Endothelial cell of umbilical vein (primary cell): ENCODE results near the gene GYPC. TPM values are rescaled to one million over a fixed set of nuclear protein-coding genes. Genes with fewer than 3 reads are reported as not detected.

Experiments
- BruUV-seq: library from RNA; stranded (reverse); fragments of 400-500 nt; replicated peaks from 2 replicates; lab custom pipeline; 2021; lab: Mats Ljungman, UMichigan
- CTCF ChIA-PET: fragments of 300-600, 350-600 bp; sonication (Branson Sonifier 250); formaldehyde crosslinking; loops from one replicate; lab custom pipeline; 2021; ENCODE audit warnings: antibody characterized with exemption, inconsistent platforms; lab: Charles Lee
- POLR2A ChIA-PET: fragments of 300-600, 350-600 bp; sonication (Branson Sonifier 250); formaldehyde crosslinking; loops from one replicate; lab custom pipeline; 2021; ENCODE audit warnings: antibody characterized with exemption, inconsistent platforms; lab: Charles Lee
- DNase-seq: peaks from one replicate; pipeline ENCODE4 v3.0.0-alpha.2; 2011; ENCODE audit warnings: low read depth, low spot score
- FAIRE-seq: peaks from 2 replicates; lab custom pipeline; 2011; peaks lifted over from hg19 to GRCh38; lab: Jason Lieb, UNC
- H2AFZ ChIP-seq: 2 replicates; pipeline ENCODE4 v1.6.0; 2012; ENCODE audit warnings: low read depth, low read length, control low read depth, inconsistent platforms
- H3K27ac ChIP-seq: 2 replicates; pipeline ENCODE4 v1.5.1; 2011; ENCODE audit warnings: low read depth, mild to moderate bottlenecking, control low read depth, low read length, moderate library complexity; ENCODE audit not compliant: insufficient read depth
- H3K27me3 ChIP-seq, 2 experiments: 2 replicates each; pipeline versions ENCODE4 v1.6.0 to v1.6.1; 2011; ENCODE audit warnings: low read length in 2 of 2, mixed read lengths in 1 of 2; ENCODE audit not compliant: control insufficient read depth in 2 of 2, insufficient read depth in 2 of 2
- H3K36me3 ChIP-seq, 2 experiments: 2 replicates in 1 of 2; 3 replicates in 1 of 2; pipeline ENCODE4 v1.5.1; 2011; ENCODE audit warnings: low read length in 2 of 2, mild to moderate bottlenecking in 1 of 2, moderate library complexity in 1 of 2; ENCODE audit not compliant: control insufficient read depth in 2 of 2, insufficient read depth in 2 of 2; ENCODE audit errors: extremely low read depth in 1 of 2
- H3K4me1 ChIP-seq: 3 replicates; pipeline ENCODE4 v1.5.1; 2011; ENCODE audit warnings: mild to moderate bottlenecking, low read length; ENCODE audit not compliant: control insufficient read depth, insufficient read depth; ENCODE audit errors: extremely low read depth
- H3K4me2 ChIP-seq: 2 replicates; pipeline ENCODE4 v1.6.1; 2011; ENCODE audit warnings: low read length, control low read depth, mixed read lengths; ENCODE audit not compliant: insufficient read depth
- H3K4me3 ChIP-seq, 3 experiments: fragments of 200-600 bp in 1 of 3; sonication (generic), shearing (Covaris generic) in 1 of 3; replicated peaks in 1 of 3; 2 replicates each; pipeline ENCODE4 v1.5.1; 2011 to 2016; ENCODE audit warnings: control low read depth in 3 of 3, low read length in 3 of 3, mild to moderate bottlenecking in 2 of 3, inconsistent platforms in 1 of 3, low read depth in 1 of 3, moderate library complexity in 1 of 3; ENCODE audit not compliant: insufficient read depth in 1 of 3
- H3K79me2 ChIP-seq: 2 replicates; pipeline ENCODE4 v1.6.0; 2012; ENCODE audit warnings: low read length, inconsistent platforms; ENCODE audit not compliant: control insufficient read depth, insufficient read depth
- H3K9ac ChIP-seq: replicated peaks from 2 replicates; pipeline ENCODE3; 2011; ENCODE audit warnings: low read length, control low read depth; ENCODE audit not compliant: insufficient read depth; ENCODE audit errors: extremely low read depth
- H3K9me1 ChIP-seq: replicated peaks from 3 replicates; pipeline ENCODE4 v1.6.0; 2011; ENCODE audit warnings: mild to moderate bottlenecking, low read length; ENCODE audit not compliant: control insufficient read depth, insufficient read depth; ENCODE audit errors: extremely low read depth
- H3K9me3 ChIP-seq: replicated peaks from 2 replicates; pipeline ENCODE4 v1.5.1; 2012; ENCODE audit warnings: low read length, inconsistent platforms; ENCODE audit not compliant: control insufficient read depth, insufficient read depth
- H4K20me1 ChIP-seq: replicated peaks from 2 replicates; pipeline ENCODE3; 2011; ENCODE audit warnings: mild to moderate bottlenecking, low read length; ENCODE audit not compliant: control insufficient read depth, insufficient read depth; ENCODE audit errors: extremely low read depth
- EZH2 ChIP-seq: IDR thresholded peaks from 2 replicates; pipeline ENCODE4 v1.6.1; 2012; ENCODE audit warnings: borderline replicate concordance, low read depth, mild to moderate bottlenecking, moderate library complexity, low read length, inconsistent platforms; ENCODE audit not compliant: severe bottlenecking
- FOS ChIP-seq: IDR thresholded peaks from 2 replicates; pipeline ENCODE4 v1.6.1; 2011; ENCODE audit warnings: mild to moderate bottlenecking, low read length, moderate library complexity, borderline replicate concordance; ENCODE audit not compliant: insufficient read depth
- JUN ChIP-seq: IDR thresholded peaks from 2 replicates; pipeline ENCODE4 v1.6.1; 2011; ENCODE audit warnings: borderline replicate concordance, low read depth; ENCODE audit not compliant: insufficient read length, insufficient read depth
- MYC ChIP-seq: IDR thresholded peaks from one replicate; pipeline ENCODE4 v1.6.1; 2011; ENCODE audit warnings: mild to moderate bottlenecking, low read depth, low read length
- POLR2A ChIP-seq: IDR thresholded peaks from 2 replicates; pipeline ENCODE4 v1.6.1; 2012; ENCODE audit warnings: low read depth, mild to moderate bottlenecking, control low read depth, low read length
- POLR2AphosphoS5 ChIP-seq: IDR thresholded peaks from 2 replicates; pipeline ENCODE4 v1.6.1; 2012; ENCODE audit warnings: low read depth, mild to moderate bottlenecking, control low read depth, low read length, moderate library complexity; ENCODE audit not compliant: insufficient read depth
- dilution Hi-C: fragments of 300-500 bp; cut with MboI; formaldehyde crosslinking; loops from one replicate; pipeline ENCODE4 v1.15.0; 2019; ENCODE audit warnings: low sequenced_read_pairs; ENCODE audit not compliant: extremely low pct_ligation_motif_present
- intact Hi-C: fragments of 100-400 bp; cut with micrococcal nuclease; formaldehyde crosslinking; loops from one replicate; pipeline ENCODE4 v1.10.0; 2022
- polyA plus RNA-seq, 4 experiments: library from polyadenylated mRNA; depleted of rRNA in 3 of 4; stranded (reverse) in 3 of 4; unstranded in 1 of 4; fragments of >200 nt; gene quantifications; 2 replicates each; pipeline versions ENCODE4 v1.2.1 to v1.2.3, GENCODE V29; 2011 to 2012; ENCODE audit warnings: missing spikeins in 1 of 4
- total RNA-seq: library from RNA; stranded (reverse); gene quantifications from 2 replicates; pipeline ENCODE4 v1.2.3, GENCODE V29; 2021
- TF ChIP-seq, protein P1 (sequence below), 2 donors: IDR thresholded peaks; 1 replicate in 1 of 2; 2 replicates in 1 of 2; pipeline ENCODE4 v1.5.1; 2011; ENCODE audit warnings: low read length in 2 of 2, mild to moderate bottlenecking in 2 of 2, moderate library complexity in 2 of 2, control low read depth in 1 of 2, inconsistent platforms in 1 of 2, low read depth in 1 of 2; ENCODE audit not compliant: insufficient read depth in 1 of 2; ENCODE audit errors: extremely low read depth in 1 of 2
- TF ChIP-seq, protein P2 (sequence below): IDR thresholded peaks from 2 replicates; pipeline ENCODE4 v1.6.1; 2011; ENCODE audit not compliant: insufficient read depth, insufficient read length

GYPC gene
- total and polyA plus RNA-seq, 2 donors (not counting 3 experiments of a cell fraction or from before 2014, with no cell fraction given), result 3.5 to 13.3 TPM

DNA sequence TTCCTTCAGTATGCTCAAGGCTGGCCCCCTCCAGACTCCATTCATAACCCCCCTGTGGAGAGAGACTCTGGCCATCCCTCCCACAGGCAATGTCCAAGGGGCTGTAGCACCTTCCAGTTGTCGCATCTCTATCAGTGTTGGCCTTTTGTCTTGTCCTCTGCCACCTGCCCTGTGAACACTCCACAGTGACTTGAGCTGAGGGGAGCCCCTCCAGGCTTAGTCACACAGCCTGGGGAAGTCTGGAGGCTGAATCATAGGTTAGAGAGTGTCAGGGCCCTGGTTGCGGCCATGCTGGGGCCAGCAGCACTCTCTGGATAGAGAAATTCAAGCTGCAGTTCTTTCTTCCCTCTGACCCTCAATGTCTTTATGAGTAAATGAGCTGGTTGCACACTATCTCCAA is 64.7 kb downstream of the GYPC start:
- no peak overlapping the region for H3K27ac ChIP-seq
- H3K4me3 ChIP-seq, result no peak overlapping the region
- no peaks in the 10 kb centered on the region for H3K9me1 ChIP-seq
- no peaks in the 10 kb centered on the region for H3K4me1 ChIP-seq
- no peaks in the 10 kb centered on the region for H3K27me3 ChIP-seq
- BruUV-seq, result no TSS peak
- no peak overlapping the region for H3K9ac ChIP-seq
- ChIA-PET POLR2A (no interaction called here), CTCF (no interaction called here)
- FAIRE-seq (no peak), DNase-seq (no peak)
- dilution Hi-C loops (no loop called here), intact Hi-C loops (no loop called here)
- H3K9me3 ChIP-seq, result no peaks in the 10 kb centered on the region
- H3K79me2 ChIP-seq, result no peaks in the 10 kb centered on the region
- H2AFZ ChIP-seq, result no peak overlapping the region
- no peak overlapping the region for H3K4me2 ChIP-seq
- no peaks in the 10 kb centered on the region for H4K20me1 ChIP-seq
- H3K36me3 ChIP-seq, result no peaks in the 10 kb centered on the region
- TF ChIP-seq MYC (no peak), FOS (no peak), POLR2AphosphoS5 (no peak), EZH2 (no peak), JUN (no peak), POLR2A (no peak)
- TF ChIP-seq, protein P1, sequence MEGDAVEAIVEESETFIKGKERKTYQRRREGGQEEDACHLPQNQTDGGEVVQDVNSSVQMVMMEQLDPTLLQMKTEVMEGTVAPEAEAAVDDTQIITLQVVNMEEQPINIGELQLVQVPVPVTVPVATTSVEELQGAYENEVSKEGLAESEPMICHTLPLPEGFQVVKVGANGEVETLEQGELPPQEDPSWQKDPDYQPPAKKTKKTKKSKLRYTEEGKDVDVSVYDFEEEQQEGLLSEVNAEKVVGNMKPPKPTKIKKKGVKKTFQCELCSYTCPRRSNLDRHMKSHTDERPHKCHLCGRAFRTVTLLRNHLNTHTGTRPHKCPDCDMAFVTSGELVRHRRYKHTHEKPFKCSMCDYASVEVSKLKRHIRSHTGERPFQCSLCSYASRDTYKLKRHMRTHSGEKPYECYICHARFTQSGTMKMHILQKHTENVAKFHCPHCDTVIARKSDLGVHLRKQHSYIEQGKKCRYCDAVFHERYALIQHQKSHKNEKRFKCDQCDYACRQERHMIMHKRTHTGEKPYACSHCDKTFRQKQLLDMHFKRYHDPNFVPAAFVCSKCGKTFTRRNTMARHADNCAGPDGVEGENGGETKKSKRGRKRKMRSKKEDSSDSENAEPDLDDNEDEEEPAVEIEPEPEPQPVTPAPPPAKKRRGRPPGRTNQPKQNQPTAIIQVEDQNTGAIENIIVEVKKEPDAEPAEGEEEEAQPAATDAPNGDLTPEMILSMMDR (IDR thresholded peaks at IDR 0.05; ENCODE audit: extremely low read depth in 1 of 2, insufficient read depth in 1 of 2, low read depth in 1 of 2, low read length in 2 of 2), result no peak

DNA sequence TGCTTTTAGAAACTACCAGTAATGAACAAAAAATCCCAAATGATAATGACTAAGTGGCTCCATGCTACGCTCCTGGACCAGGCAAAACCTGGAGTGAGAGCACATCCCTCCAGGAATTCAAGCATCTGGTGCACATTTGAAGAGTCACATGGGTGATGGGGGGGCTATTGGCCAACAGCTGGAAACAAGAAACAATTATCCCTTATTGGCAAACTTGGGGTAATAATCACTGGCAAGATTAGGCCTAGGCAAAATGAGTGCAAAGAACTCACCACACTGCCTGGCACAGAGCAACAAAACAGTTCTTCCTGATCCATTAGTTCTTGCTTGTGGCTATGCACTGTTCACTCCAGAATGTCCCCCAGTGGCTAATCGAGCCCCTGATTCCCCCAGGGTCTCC is 66.1 kb downstream of the GYPC start:
- DNase-seq (no peak), FAIRE-seq (no peak)
- no peak overlapping the region for H3K4me2 ChIP-seq
- no peak overlapping the region for H3K27ac ChIP-seq
- BruUV-seq, result no TSS peak
- CTCF ChIA-PET, result no interaction called here
- no peaks in the 10 kb centered on the region for H4K20me1 ChIP-seq
- H3K27me3 ChIP-seq, result no peaks in the 10 kb centered on the region
- H3K36me3 ChIP-seq, result no peaks in the 10 kb centered on the region
- no peaks in the 10 kb centered on the region for H3K9me3 ChIP-seq
- no peaks in the 10 kb centered on the region for H3K4me1 ChIP-seq
- dilution Hi-C loops, result no loop called here
- H3K79me2 ChIP-seq, result no peaks in the 10 kb centered on the region
- no peak overlapping the region for H3K9ac ChIP-seq
- intact Hi-C loops, result no loop called here
- TF ChIP-seq, protein P2, sequence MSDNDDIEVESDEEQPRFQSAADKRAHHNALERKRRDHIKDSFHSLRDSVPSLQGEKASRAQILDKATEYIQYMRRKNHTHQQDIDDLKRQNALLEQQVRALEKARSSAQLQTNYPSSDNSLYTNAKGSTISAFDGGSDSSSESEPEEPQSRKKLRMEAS, result no peak
- no peak for TF ChIP-seq MYC
- POLR2A ChIA-PET, result no interaction called here
- no peak overlapping the region for H2AFZ ChIP-seq
- H3K9me1 ChIP-seq, result no peaks in the 10 kb centered on the region
- no peak overlapping the region for H3K4me3 ChIP-seq
